ENCODE data around the gene CES4A. TPM values are rescaled to one million over a fixed set of nuclear protein-coding genes. Genes with fewer than 3 reads are reported as not detected.
A peak's percentile ranks its signal among the peaks of the same experiment; 100 is the strongest.
"Not testable (repeated sequence)": the region's sequence is repeated elsewhere in the genome, so short reads cannot be mapped to it uniquely, and the experiment has no call there.

CES4A gene
- polyA plus RNA-seq, 1 donor from 2014 or later: 1.4 TPM

DNA sequence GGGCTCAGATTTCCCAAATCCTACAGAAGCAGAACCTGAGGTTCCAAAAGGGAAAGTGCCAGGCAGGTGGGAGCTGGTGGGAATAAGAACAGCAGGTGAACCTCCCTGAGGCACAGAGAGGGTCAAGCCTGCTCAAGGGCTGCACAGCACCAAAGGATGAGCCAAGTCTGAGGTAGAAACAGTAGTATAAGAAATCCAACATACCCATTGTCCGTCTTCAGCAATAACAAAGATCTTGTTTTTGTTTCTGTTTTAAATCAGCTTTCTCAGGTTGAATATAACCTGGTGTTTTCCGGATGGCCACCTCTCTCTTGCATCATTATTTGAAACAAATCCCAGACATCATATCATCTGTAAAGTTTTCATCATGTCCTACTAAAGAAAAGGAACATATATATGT, 38.0 kb upstream of the CES4A start:
- Mint-ChIP-seq H3K4me3 (peak overlapping the region in 1 of 4 donors; percentile 31), H3K27me3 (peaks cover 42% of the 10 kb centered on the region), H3K27ac (no peak overlapping the region), H3K9me3 (peaks cover 0 to 7% (median 3%) of the 10 kb centered on the region in 3 donors), H3K36me3 (peaks cover 1% of the 10 kb centered on the region), H3K4me1 (peaks cover 11 to 13% (median 12%) of the 10 kb centered on the region in 3 donors)

DNA sequence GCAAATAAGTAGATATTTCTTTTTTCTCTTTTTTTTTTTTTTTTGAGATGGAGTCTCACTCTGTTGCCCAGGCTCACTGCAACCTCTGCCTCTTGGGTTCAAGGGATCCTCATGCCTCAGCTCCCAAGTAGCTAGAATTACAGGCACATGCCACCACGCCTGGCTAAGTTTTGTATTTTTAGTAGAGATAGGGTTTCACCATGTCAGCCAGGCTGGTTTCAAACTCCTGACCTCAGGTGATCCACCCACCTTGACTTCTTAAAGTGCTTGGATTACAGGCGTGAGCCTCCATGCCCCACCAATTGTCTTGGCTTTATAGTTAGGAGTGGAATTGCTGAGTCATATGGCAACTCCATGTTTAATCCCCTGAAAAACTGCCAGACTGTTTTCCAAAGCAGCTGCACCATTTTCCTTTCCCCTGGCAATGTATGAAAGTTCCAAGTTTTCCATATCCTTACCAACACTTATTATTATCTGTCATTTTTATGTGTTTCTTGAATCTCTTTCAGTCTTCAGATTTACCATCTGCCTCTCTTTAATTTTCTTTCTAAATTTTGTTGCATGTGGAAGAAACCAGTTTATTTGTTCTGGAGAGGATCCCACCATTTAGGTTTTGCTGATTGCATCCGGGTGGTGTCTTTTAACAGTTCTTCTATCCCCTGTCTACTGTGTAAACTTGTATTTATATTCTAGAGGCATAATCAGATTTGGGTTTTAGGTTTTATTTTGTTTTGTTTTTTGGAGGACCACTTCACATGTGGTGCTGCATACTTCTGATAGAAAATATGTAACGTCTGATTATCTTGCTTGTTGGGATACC, 37.2 kb upstream of the CES4A start:
- Mint-ChIP-seq H3K36me3 (peaks cover 1% of the 10 kb centered on the region), H3K9me3 (peaks cover 0 to 7% (median 3%) of the 10 kb centered on the region in 3 donors), H3K4me1 (peaks cover 11 to 13% (median 12%) of the 10 kb centered on the region in 3 donors), H3K4me3 (peak overlapping the region in 1 of 4 donors; percentile 16), H3K27me3 (peaks cover 42% of the 10 kb centered on the region), H3K27ac (no peak overlapping the region)

DNA sequence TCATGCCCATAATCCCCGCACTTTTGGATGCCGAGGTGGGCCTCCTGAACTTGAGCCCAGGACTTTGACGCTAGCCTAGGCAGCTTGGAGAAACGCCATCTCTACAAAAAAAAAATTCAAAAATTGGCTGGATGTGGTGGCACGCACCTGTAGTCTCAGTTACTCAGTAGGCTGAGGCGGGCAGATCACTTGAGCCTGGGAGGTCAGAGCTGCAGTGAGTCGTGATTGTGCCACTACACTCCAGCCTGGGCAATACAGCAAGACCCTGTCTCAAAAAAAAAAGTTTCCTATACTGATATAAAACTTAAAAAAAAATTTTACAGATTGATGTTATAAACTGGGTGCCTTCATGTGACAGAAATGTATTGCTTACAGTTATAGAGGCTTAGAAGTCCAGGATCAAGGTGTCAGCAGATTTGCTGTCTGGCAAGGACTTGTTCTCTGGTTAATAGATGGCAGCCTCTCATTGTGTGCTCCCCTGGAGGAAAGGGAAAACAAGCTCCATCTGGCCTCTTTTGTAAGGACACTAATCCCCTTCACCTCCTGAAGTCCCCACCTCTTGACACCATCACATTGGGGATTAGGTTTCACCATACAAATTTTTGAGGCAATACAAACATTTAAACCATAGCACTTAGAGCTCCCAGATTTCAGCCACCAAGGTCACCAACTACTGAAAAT, 35.8 kb upstream of the CES4A start:
- H3K4me1 Mint-ChIP-seq: peaks cover 4 to 7% (median 6%) of the 10 kb centered on the region in 3 donors
- H3K27me3 Mint-ChIP-seq: peaks cover 38% of the 10 kb centered on the region
- H3K27ac Mint-ChIP-seq: no peak overlapping the region
- H3K9me3 Mint-ChIP-seq: peaks cover 0 to 7% (median 3%) of the 10 kb centered on the region in 3 donors
- H3K4me3 Mint-ChIP-seq: no peak overlapping the region
- no peaks in the 10 kb centered on the region for H3K36me3 Mint-ChIP-seq

DNA sequence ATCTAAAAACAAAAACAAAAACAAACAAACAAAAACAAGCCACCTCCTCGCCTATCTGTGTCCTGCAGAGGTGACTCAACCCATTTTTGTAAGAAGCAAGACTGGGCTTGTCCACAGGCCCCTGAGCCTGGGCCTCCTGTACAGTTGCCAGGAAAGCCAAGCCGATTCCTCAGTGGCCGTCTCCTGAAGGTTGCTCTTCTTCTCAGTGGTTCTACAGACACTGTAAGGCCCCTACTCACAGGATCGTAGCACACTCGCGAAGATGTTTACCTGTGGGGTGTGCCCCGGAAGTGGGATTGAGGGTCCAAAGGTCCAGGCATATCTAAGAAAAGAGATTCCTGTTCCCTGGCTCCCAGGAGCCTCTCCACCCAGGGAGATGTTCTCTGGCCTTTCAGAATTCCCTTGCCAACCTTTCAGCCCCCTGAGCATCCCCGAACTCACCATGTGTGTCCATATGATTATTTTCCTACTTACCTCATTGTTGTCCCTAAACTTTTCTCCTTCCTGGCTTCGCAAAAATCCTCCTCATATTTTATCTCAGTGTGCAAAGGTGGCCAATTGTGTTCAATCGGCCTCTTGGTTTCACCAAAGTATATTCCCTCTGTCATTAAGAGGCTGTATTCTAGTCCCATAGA, 34.8 kb upstream of the CES4A start:
- H3K4me1 Mint-ChIP-seq: peaks cover under 1 to 4% (median 4%) of the 10 kb centered on the region in 3 donors
- peaks cover 30% of the 10 kb centered on the region for H3K27me3 Mint-ChIP-seq
- H3K9me3 Mint-ChIP-seq: peaks cover 0 to 7% (median 3%) of the 10 kb centered on the region in 3 donors
- no peak overlapping the region for H3K27ac Mint-ChIP-seq
- H3K36me3 Mint-ChIP-seq: no peaks in the 10 kb centered on the region
- peak overlapping the region in 1 of 4 donors; percentile 55 for H3K4me3 Mint-ChIP-seq

DNA sequence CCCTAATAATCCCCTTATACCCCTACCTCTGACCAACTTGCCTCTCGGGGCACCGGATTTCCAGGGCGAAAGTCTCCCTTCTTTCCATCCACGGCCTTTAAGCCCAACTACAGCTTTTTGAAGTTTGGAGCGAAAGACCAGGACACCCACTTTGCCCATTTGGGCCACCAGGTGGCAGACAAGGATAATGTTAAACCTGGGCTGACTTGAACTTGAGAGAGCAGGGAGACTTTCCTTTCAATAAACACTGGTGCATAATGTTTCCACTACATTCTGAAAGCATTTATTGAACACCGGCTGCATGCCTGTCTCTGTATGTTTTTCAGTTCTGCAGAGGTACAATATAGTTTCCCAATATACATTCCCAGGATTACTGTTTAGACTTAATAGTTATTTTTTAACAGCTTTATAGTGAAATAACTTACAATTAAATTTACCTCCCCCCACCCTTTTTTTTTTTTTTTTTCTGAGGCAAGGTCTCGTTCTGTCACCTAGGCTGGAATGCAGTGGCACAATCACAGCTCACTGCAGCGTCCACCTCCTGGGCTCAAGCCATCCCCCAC, 34.2 kb upstream of the CES4A start:
- Mint-ChIP-seq H3K27me3 (peaks cover 24% of the 10 kb centered on the region), H3K4me3 (peak overlapping the region in 1 of 4 donors; percentile 55), H3K36me3 (peaks cover 3% of the 10 kb centered on the region), H3K4me1 (peaks cover 0 to 7% (median 4%) of the 10 kb centered on the region in 3 donors), H3K27ac (no peak overlapping the region), H3K9me3 (peaks cover 0 to 7% (median 3%) of the 10 kb centered on the region in 3 donors)

DNA sequence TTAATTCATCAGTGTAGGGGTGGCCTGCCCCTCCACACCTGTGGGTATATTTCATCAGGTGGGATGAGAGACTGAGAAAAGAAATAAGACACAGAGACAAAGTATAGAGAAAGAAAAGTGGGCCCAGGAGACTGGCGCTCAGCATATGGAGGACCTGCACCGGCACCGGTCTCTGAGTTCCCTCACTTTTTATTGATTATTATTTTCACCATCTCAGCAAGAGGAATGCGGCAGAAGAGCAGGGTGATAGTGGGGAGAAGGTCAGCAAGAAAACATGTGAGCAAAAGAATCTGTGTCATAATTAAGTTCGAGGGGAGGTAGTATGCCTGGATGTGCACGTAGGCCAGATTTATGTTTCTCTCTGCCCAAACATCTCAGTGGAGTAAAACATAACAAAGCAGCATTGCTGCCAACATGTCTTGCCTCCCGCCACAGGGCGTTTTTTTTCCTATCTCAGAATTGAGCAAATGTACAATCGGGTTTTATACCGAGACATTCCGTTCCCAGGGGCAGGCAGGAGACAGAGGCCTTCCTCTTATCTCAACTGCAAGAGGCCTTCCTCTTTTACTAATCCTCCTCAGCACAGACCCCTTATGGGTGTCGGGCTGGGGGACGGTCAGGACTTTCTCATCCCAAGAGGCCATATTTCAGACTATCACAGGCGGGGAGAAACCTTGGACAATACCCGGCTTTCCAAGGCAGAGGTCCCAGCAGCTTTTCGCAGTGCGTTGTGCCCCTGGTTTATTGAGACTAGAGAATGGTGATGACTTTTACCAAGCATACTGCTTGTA, 32.8 kb upstream of the CES4A start:
- H3K36me3 Mint-ChIP-seq, H3K27ac Mint-ChIP-seq, H3K4me1 Mint-ChIP-seq, H3K9me3 Mint-ChIP-seq, H3K4me3 Mint-ChIP-seq: not testable (repeated sequence)
- H3K27me3 Mint-ChIP-seq: peaks cover 14% of the 10 kb centered on the region

DNA sequence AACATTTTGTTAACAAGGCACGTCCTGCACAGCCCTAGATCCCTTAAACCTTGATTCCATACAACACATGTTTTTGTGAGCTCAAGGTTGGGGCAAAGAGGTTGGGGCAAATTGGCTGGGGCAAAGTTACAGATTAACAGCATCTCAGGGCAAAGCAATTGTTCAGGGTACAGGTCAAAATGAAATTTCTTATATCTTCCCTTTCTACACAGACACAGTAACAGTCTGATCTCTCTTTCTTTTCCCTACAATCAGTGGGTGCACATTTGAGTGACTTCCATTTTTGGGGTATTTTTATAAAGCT, 32.3 kb upstream of the CES4A start:
- H3K36me3 Mint-ChIP-seq, H3K4me1 Mint-ChIP-seq, H3K9me3 Mint-ChIP-seq, H3K27ac Mint-ChIP-seq, H3K4me3 Mint-ChIP-seq: not testable (repeated sequence)
- peaks cover 12% of the 10 kb centered on the region for H3K27me3 Mint-ChIP-seq

DNA sequence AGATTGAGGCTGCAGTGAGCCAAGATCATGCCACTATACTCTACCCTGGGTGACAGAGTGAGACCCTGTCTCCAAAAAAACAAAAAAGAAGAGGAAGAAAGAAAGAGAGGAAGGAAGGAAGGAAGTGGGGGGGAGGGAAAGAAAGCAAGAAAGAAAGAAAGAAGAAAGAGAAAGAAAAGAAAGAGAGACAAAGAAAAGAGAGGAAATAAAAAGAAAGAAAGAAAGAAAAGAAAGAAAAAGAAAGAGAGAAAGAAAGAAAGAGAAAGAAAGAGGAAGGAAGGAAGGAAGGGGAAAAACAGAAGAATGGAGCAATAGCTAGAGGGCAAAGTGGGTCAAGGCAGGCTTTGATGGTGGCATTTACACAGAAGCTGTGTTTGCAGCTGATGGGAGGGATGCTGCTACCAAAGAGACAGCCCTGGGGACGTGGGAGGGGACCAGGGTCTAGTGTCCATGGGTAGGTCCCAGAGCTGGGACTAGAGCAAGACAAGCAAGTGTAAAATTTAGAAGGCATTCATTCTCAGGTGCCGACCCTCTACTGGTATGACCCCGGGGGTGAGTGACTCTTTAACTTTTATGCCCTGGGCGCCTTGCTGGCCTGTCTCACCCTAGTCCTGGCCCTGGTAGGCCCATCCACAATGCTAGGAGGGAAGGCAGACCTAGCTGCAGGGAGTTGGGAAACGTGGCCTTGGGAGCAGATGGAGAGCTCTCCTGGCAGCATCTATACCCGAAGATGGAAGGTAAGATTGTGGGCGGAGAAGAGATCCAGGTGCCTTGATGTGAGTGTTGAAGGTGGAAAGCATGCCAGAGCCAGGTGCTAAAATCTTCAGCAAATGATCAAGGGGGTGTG, 29.3 kb upstream of the CES4A start:
- peaks cover 3% of the 10 kb centered on the region for H3K36me3 Mint-ChIP-seq
- no peaks in the 10 kb centered on the region for H3K9me3 Mint-ChIP-seq
- H3K27ac Mint-ChIP-seq: no peak overlapping the region
- peaks cover 5 to 11% (median 9%) of the 10 kb centered on the region in 3 donors for H3K4me1 Mint-ChIP-seq
- H3K27me3 Mint-ChIP-seq: no peaks in the 10 kb centered on the region
- peak overlapping the region in 1 of 4 donors; percentile 47 for H3K4me3 Mint-ChIP-seq

DNA sequence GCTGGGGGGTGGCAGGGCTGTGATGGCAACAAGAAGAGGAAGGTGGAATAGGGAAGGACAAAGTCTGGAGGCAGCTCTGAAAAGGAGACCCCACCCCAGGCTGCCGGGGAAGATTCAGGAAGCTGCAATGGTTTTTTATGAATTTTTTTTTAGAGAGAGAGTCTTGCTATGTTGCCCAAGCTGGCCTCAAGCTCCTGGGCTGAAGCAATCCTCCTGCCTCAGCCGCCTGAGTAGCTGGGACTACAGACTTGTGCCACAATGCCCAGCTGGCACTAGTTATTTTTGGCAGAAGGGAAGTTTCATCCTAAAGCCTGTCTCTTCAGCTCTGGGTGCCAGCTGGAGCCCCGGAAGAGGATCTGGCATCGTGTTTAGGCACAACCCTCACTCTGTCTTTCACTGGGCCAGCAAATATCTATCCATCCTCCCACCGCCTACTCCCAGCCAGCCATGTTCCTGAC, 28.7 kb upstream of the CES4A start:
- peak overlapping the region in 1 of 4 donors; percentile 47 for H3K4me3 Mint-ChIP-seq

DNA sequence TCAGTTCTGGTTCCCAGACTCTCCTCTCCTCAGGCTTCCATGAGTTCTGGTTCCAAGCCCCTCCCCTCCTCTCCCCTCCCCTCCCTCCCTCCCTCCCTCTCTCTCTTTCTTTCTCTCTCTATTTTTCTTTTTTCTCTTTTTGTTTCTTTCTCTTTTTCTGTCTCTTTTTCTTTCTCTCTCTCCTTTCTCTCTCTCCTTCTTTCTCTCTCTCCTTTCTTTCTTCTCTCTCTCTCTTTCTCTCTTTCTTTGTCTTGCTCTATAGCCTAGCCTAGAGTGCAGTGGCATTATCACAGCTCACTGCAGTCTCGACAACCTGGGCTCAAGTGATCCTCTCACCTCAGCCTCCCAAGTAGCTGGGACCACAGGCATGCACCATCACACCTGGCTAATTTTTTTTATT, 28.1 kb upstream of the CES4A start:
- no peak overlapping the region for H3K27ac Mint-ChIP-seq
- peaks cover 4 to 11% (median 11%) of the 10 kb centered on the region in 3 donors for H3K4me1 Mint-ChIP-seq
- peaks cover 2% of the 10 kb centered on the region for H3K27me3 Mint-ChIP-seq
- peaks cover 3% of the 10 kb centered on the region for H3K36me3 Mint-ChIP-seq
- H3K9me3 Mint-ChIP-seq: no peaks in the 10 kb centered on the region
- H3K4me3 Mint-ChIP-seq: peak overlapping the region in 1 of 4 donors; percentile 33

More for the DNA sequence above, 28.7 kb upstream of the CES4A start:
- no peaks in the 10 kb centered on the region for H3K9me3 Mint-ChIP-seq
- H3K27ac Mint-ChIP-seq: no peak overlapping the region
- H3K27me3 Mint-ChIP-seq: peaks cover 2% of the 10 kb centered on the region
- H3K4me1 Mint-ChIP-seq: peaks cover 4 to 11% (median 9%) of the 10 kb centered on the region in 3 donors
- H3K36me3 Mint-ChIP-seq: peaks cover 3% of the 10 kb centered on the region

DNA sequence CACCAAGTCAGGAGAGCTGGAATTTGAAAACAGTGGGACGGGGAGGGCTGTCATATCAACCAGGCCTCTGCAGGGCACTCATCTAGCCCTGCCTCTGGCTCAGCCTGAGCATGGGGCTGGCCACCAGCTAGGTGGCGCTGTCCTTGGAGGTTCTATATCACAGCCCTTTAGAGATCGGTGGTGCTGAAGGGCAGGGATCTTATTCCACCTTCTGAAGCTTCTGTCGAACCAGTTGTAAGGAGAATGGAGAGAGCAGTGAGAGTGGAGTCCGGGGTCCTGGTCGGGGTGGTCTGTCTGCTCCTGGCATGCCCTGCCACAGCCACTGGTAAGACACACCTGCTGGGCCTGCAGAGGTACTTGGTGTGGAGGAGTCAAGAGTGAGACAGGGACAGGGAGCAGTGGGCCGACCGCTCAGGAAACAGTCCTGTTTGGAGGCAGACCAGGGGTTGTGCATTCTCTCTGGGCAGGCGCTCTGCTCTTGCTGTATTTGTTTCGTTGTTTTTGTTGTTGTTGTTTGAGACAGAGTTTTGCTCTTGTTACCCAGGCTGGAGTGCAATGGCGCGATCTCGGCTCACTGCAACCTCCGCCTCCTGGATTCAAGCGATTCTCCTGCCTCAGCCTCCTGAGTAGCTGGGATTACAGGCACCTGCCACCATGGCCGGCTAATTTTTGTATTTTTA, 27.2 kb upstream of the CES4A start, which contains the start of gene CES3:
TSS of gene CES3 (plus strand) at position 202 of the 680 bp plus-strand sequence. CDS start at position 244, 42 bp downstream.
- H3K4me3 Mint-ChIP-seq: peak within 1 kb of the TSS in 2 of 4 donors; percentile 33 to 76
- H3K27me3 Mint-ChIP-seq: peaks cover 2% of the 10 kb centered on the region
- peaks cover 4 to 11% (median 11%) of the 10 kb centered on the region in 3 donors for H3K4me1 Mint-ChIP-seq
- H3K36me3 Mint-ChIP-seq: peaks cover 3% of the 10 kb centered on the region
- peak within 1 kb of the TSS in 2 of 3 donors; percentile 40 to 88 for H3K27ac Mint-ChIP-seq
- H3K9me3 Mint-ChIP-seq: no peaks in the 10 kb centered on the region

DNA sequence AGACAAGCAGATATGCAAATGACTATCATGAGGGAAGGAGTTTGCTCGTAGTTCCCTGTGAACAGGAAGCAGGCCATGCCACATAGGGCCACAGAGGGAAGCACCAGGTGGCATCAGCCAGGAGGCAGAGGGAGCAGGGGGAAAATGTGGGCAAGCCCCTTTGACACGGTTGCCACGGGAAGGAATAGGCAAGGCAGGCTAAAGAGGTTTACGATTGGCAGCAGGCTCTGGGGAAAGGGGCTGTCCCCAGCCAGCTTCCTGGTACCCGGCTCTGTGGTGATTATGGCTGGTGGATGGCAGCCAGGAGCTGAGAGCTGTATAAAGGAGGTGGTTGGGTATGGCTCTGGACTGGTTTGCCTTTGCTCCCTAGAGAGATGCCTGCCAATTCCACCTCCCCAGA, 26.5 kb upstream of the CES4A start:
- no peaks in the 10 kb centered on the region for H3K9me3 Mint-ChIP-seq
- H3K36me3 Mint-ChIP-seq: peaks cover 3% of the 10 kb centered on the region
- H3K4me3 Mint-ChIP-seq: no peak overlapping the region
- H3K4me1 Mint-ChIP-seq: peaks cover 4 to 11% (median 11%) of the 10 kb centered on the region in 3 donors
- H3K27ac Mint-ChIP-seq: peak overlapping the region in 1 of 3 donors; percentile 40
- peaks cover 2% of the 10 kb centered on the region for H3K27me3 Mint-ChIP-seq

DNA sequence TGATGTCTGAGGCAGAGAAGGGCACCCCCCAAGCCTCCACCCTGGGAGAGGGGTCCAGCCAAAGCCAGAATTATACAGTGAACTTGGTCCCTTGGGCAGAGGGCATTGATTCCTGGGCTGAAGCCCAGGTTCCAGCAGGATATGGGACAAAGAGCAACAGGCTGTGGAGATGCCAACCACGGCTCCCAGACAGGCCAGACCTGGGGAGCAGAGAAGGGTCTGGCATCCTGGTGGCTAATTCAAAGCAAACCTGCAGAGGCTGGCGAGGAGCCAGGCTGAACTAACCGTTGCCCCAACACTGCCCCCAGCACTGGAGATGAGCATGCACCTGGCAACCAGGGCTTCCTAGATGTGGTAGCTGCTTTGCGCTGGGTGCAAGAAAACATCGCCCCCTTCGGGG, 24.3 kb upstream of the CES4A start:
- Mint-ChIP-seq H3K27me3 (peaks cover 2% of the 10 kb centered on the region), H3K27ac (peak overlapping the region in 1 of 3 donors; percentile 57), H3K4me3 (no peak overlapping the region)

More for the DNA sequence above, 24.3 kb upstream of the CES4A start:
- H3K4me1 Mint-ChIP-seq: peaks cover 4 to 11% (median 9%) of the 10 kb centered on the region in 3 donors
- no peaks in the 10 kb centered on the region for H3K9me3 Mint-ChIP-seq
- H3K36me3 Mint-ChIP-seq: peaks cover under 1% of the 10 kb centered on the region
